ENCODE results near the gene KDM2B.

KDM2B gene

GRCh38 chr12:121504505-121504904 is 76.3 kb downstream of the KDM2B start:
- Histone ChIP-seq H3K9ac (no peak overlapping the region), H3K4me1 (peaks cover 0 to 44% (median 16%) of the 10 kb centered on the region in 10 experiments; a peak in 15 of 20 replicates), H3K4me2 (no peak overlapping the region), H4K20me1 (peaks cover 0 to 73% (median 0%) of the 10 kb centered on the region in 11 experiments; a peak in 3 of 22 replicates), H3K27me3 (no peaks in the 10 kb centered on the region), H3K27ac (no peak overlapping the region), H3K9me3 (replicated peaks in 1 of 11) (no peaks in the 10 kb centered on the region), H3K36me3 (peaks cover 0 to 85% (median 39%) of the 10 kb centered on the region in 11 experiments; a peak in 20 of 22 replicates), H3K4me3 (no peak overlapping the region)
- TF ChIP-seq Cebpa-rat (IDR thresholded peaks at IDR 0.05): no peak

- Histone ChIP-seq H4K20me1 (peaks cover 0 to 70% (median 0%) of the 10 kb centered on the region in 11 experiments; a peak in 3 of 22 replicates), H3K9ac (no peak overlapping the region), H3K4me2 (no peak overlapping the region), H3K9me3 (replicated peaks in 1 of 11) (no peaks in the 10 kb centered on the region), H3K27ac (no peak overlapping the region), H3K36me3 (peaks cover 0 to 85% (median 29%) of the 10 kb centered on the region in 11 experiments; a peak in 18 of 22 replicates), H3K4me1 (peaks cover 0 to 39% (median 15%) of the 10 kb centered on the region in 10 experiments; a peak in 15 of 20 replicates), H3K4me3 (no peak overlapping the region), H3K27me3 (no peaks in the 10 kb centered on the region)
- TF ChIP-seq Cebpa-rat (IDR thresholded peaks at IDR 0.05): no peak
Measured at GRCh38 chr12:121503395-121503794, 77.4 kb downstream of the KDM2B start.

GRCh38 chr12:121501946-121502345 is 78.9 kb downstream of the KDM2B start:
- Histone ChIP-seq H3K9ac (no peak overlapping the region), H3K9me3 (replicated peaks in 1 of 11) (no peaks in the 10 kb centered on the region), H3K36me3 (peaks cover 0 to 78% (median 21%) of the 10 kb centered on the region in 11 experiments; a peak in 17 of 22 replicates), H3K4me3 (no peak overlapping the region), H3K27ac (no peak overlapping the region), H3K4me2 (no peak overlapping the region), H3K4me1 (peaks cover 10 to 32% (median 17%) of the 10 kb centered on the region in 10 experiments), H4K20me1 (peaks cover 0 to 60% (median 0%) of the 10 kb centered on the region in 11 experiments; a peak in 3 of 22 replicates), H3K27me3 (no peaks in the 10 kb centered on the region)
- TF ChIP-seq Cebpa-rat (IDR thresholded peaks at IDR 0.05): no peak

GRCh38 chr12:121499929-121500793 is 80.7 kb downstream of the KDM2B start:
- Histone ChIP-seq H3K4me2 (peak overlapping the region in 4 of 11 experiments; percentile 7 to 41 (median 19); a peak in 3 of 22 replicates), H3K9ac (peak overlapping the region in 1 of 11 experiments; percentile 41; a peak in 2 of 22 replicates), H3K27ac (no peak overlapping the region), H3K4me1 (peaks cover 14 to 27% (median 22%) of the 10 kb centered on the region in 10 experiments), H3K9me3 (replicated peaks in 1 of 11) (no peaks in the 10 kb centered on the region), H3K27me3 (no peaks in the 10 kb centered on the region), H3K4me3 (no peak overlapping the region), H4K20me1 (peaks cover 0 to 57% (median 0%) of the 10 kb centered on the region in 11 experiments; a peak in 3 of 22 replicates), H3K36me3 (peaks cover 0 to 74% (median 23%) of the 10 kb centered on the region in 11 experiments; a peak in 17 of 22 replicates)
- TF ChIP-seq Cebpa-rat (IDR thresholded peaks at IDR 0.05): no peak

GRCh38 chr12:121495746-121496145 is 85.1 kb downstream of the KDM2B start:
- H3K4me3 ChIP-seq: no peak overlapping the region
- no peaks in the 10 kb centered on the region for H3K9me3 ChIP-seq (replicated peaks in 1 of 11)
- peaks cover 27 to 52% (median 38%) of the 10 kb centered on the region in 10 experiments for H3K4me1 ChIP-seq
- peaks cover 0 to 39% (median 0%) of the 10 kb centered on the region in 11 experiments; a peak in 3 of 22 replicates for H4K20me1 ChIP-seq
- H3K9ac ChIP-seq: 0 out of 22 replicates have a peak overlapping the region, but pooled peaks of 1 of the 11 experiments have one; percentile 31
- H3K36me3 ChIP-seq: peaks cover 0 to 64% (median 9%) of the 10 kb centered on the region in 11 experiments; a peak in 14 of 22 replicates
- no peak for TF ChIP-seq Cebpa-rat (IDR thresholded peaks at IDR 0.05)
- H3K27ac ChIP-seq: no peak overlapping the region
- H3K27me3 ChIP-seq: no peaks in the 10 kb centered on the region
- H3K4me2 ChIP-seq: no peak overlapping the region

GRCh38 chr12:121494093-121494787 is 86.6 kb downstream of the KDM2B start:
- Histone ChIP-seq H4K20me1 (peaks cover 0 to 40% (median 0%) of the 10 kb centered on the region in 11 experiments; a peak in 2 of 22 replicates), H3K9me3 (replicated peaks in 1 of 11) (no peaks in the 10 kb centered on the region), H3K36me3 (peaks cover 0 to 72% (median 21%) of the 10 kb centered on the region in 11 experiments; a peak in 14 of 22 replicates), H3K27ac (no peak overlapping the region), H3K4me1 (peaks cover 38 to 63% (median 46%) of the 10 kb centered on the region in 10 experiments), H3K27me3 (no peaks in the 10 kb centered on the region), H3K4me3 (no peak overlapping the region), H3K4me2 (0 out of 22 replicates have a peak overlapping the region, but pooled peaks of 1 of the 11 experiments have one; percentile 7), H3K9ac (no peak overlapping the region)
- no peak for TF ChIP-seq Cebpa-rat (IDR thresholded peaks at IDR 0.05)

- Histone ChIP-seq H3K4me1 (peaks cover 24 to 62% (median 50%) of the 10 kb centered on the region in 10 experiments), H3K4me3 (peak overlapping the region in 7 of 10 experiments; percentile 10 to 43 (median 30); a peak in 9 of 20 replicates), H3K27me3 (no peaks in the 10 kb centered on the region), H4K20me1 (peaks cover 0 to 49% (median 0%) of the 10 kb centered on the region in 11 experiments; a peak in 3 of 22 replicates), H3K36me3 (peaks cover 0 to 58% (median 17%) of the 10 kb centered on the region in 11 experiments; a peak in 12 of 22 replicates), H3K9me3 (replicated peaks in 1 of 11) (no peaks in the 10 kb centered on the region), H3K27ac (peak overlapping the region in 9 of 11 experiments; percentile 38 to 74 (median 63); a peak in 18 of 22 replicates), H3K9ac (peak overlapping the region in 10 of 11 experiments; percentile 8 to 61 (median 43); a peak in 16 of 22 replicates), H3K4me2 (peak overlapping the region; percentile 72 to 94 (median 83))
- no peak for TF ChIP-seq Cebpa-rat (IDR thresholded peaks at IDR 0.05)
Measured at GRCh38 chr12:121490401-121491281, 90.2 kb downstream of the KDM2B start.
